ENCODE results near the gene ZSWIM3.

DNA sequence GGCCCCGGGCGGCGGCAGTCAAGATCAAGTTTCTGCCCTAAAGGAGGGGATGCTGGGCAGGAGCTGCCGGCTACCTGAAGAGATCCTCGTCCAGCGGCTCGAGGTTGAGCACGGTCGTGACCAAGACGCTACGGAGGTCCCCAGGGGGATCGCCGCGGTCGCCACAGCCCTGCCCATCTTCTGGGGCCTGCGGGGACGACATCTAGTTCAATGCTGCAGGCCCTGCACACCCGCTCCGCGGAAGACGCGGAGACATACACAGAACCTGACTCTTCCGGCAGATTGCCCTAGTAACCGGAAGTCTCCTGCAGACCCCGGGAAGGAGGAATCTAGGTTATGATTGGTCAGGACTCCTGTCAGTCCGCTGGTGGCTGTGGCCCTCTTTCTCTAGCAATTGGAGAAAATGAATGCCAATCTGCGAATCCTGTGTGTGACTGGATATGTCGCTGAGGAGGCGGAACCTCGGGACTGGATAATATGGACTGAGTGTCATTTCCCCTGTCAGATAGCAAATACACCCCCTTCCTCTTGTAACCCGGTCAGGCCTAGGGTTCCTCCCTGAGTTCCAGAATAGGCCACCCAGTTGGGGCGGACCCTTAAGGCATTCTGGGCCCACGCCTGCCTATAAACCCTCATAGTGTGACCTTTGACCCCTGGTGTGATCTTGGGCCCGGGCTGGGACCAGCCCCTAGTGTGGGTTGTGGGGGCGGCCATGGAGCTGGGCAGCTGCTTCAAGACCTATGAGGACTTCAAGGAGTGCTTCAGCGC, at the start of gene ZSWIM3, which contains the start of gene ACOT8:
- peak in 1 of 2 donors; percentile 87 for TF ChIP-seq POLR2A (IDR thresholded peaks at IDR 0.05)
- TF ChIP-seq, protein P1, sequence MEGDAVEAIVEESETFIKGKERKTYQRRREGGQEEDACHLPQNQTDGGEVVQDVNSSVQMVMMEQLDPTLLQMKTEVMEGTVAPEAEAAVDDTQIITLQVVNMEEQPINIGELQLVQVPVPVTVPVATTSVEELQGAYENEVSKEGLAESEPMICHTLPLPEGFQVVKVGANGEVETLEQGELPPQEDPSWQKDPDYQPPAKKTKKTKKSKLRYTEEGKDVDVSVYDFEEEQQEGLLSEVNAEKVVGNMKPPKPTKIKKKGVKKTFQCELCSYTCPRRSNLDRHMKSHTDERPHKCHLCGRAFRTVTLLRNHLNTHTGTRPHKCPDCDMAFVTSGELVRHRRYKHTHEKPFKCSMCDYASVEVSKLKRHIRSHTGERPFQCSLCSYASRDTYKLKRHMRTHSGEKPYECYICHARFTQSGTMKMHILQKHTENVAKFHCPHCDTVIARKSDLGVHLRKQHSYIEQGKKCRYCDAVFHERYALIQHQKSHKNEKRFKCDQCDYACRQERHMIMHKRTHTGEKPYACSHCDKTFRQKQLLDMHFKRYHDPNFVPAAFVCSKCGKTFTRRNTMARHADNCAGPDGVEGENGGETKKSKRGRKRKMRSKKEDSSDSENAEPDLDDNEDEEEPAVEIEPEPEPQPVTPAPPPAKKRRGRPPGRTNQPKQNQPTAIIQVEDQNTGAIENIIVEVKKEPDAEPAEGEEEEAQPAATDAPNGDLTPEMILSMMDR (IDR thresholded peaks at IDR 0.05) = no peak

All from thyroid gland (tissue), 4 donors.